OCI-LY1 (cell line): ENCODE results near the gene ATP11A.

Source experiments
- EZH2 ChIP-seq: fragments of 200-600 bp; sonication (generic), shearing (Covaris generic); IDR thresholded peaks from 2 replicates; pipeline ENCODE4 v1.8.0; 2017; ENCODE audit warnings: borderline replicate concordance, mixed run types, mild to moderate bottlenecking, antibody characterized with exemption, low read length, moderate library complexity, mixed read lengths
- TF ChIP-seq, protein P1 (sequence below): fragments of 200-600 bp; sonication (generic), shearing (Covaris generic); IDR thresholded peaks from 2 replicates; pipeline ENCODE4 v1.5.1; 2017; ENCODE audit warnings: mild to moderate bottlenecking, antibody characterized with exemption, low read length, moderate library complexity, mixed read lengths

DNA sequence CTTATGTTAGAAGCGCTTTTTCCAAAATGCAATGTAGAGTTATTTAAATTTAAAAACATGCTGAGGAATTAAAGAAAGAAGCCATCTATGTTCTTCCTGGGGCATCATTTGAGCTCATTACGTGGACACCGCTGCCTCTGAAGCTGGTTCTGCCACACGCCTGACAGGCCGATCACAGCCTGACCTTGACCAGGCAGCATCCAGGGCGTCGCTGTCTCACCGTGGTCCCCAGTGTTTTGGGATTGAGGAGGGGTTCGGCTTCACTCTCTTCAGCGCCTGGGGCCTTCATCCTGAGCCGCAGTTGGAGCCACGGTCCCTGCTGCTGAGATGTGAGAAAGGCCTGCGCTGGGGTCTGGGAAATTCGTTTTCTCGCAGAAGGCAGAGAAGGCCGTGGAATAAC, 64.0 kb downstream of the ATP11A start:
- TF ChIP-seq, protein P1, sequence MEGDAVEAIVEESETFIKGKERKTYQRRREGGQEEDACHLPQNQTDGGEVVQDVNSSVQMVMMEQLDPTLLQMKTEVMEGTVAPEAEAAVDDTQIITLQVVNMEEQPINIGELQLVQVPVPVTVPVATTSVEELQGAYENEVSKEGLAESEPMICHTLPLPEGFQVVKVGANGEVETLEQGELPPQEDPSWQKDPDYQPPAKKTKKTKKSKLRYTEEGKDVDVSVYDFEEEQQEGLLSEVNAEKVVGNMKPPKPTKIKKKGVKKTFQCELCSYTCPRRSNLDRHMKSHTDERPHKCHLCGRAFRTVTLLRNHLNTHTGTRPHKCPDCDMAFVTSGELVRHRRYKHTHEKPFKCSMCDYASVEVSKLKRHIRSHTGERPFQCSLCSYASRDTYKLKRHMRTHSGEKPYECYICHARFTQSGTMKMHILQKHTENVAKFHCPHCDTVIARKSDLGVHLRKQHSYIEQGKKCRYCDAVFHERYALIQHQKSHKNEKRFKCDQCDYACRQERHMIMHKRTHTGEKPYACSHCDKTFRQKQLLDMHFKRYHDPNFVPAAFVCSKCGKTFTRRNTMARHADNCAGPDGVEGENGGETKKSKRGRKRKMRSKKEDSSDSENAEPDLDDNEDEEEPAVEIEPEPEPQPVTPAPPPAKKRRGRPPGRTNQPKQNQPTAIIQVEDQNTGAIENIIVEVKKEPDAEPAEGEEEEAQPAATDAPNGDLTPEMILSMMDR: no peak
- TF ChIP-seq EZH2: no peak
